ENCODE measurements around the gene FCHSD2.
"Not testable (repeated sequence)": the region's sequence is repeated elsewhere in the genome, so short reads cannot be mapped to it uniquely, and the experiment has no call there.

The FCHSD2 gene

GRCh38 chr11:72864702-72865655 is 277.1 kb downstream of the FCHSD2 start:
- no peak for TF ChIP-seq LEF1 (IDR thresholded peaks at IDR 0.05; ENCODE audit: borderline replicate concordance)
- no peak for TF ChIP-seq FOXA1 (IDR thresholded peaks at IDR 0.05)
- no peak for TF ChIP-seq L3MBTL2 (conservative IDR thresholded peaks at IDR 0.05)
- no peak for TF ChIP-seq PKNOX1 (IDR thresholded peaks at IDR 0.05)
- TF ChIP-seq BHLHE40 (IDR thresholded peaks at IDR 0.05; ENCODE audit: borderline replicate concordance) = no peak
- no peak for TF ChIP-seq HDGF (IDR thresholded peaks at IDR 0.05; ENCODE audit: borderline replicate concordance)
- no peak for TF ChIP-seq SP1 (IDR thresholded peaks at IDR 0.05)
- no peak for TF ChIP-seq ELF4 (IDR thresholded peaks at IDR 0.05)
- no peak for TF ChIP-seq TARDBP (IDR thresholded peaks at IDR 0.05)
- TF ChIP-seq SUZ12 (IDR thresholded peaks at IDR 0.05) = no peak
- TF ChIP-seq FOXK2 (IDR thresholded peaks at IDR 0.05) = no peak
- no peak for TF ChIP-seq ZNF384 (IDR thresholded peaks at IDR 0.05)
- no peak for TF ChIP-seq ARNT (IDR thresholded peaks at IDR 0.05)
- no peak for TF ChIP-seq FOXM1 (IDR thresholded peaks at IDR 0.05; ENCODE audit: borderline replicate concordance)
- no peak for TF ChIP-seq CTBP1 (IDR thresholded peaks at IDR 0.05; ENCODE audit: borderline replicate concordance)
- TF ChIP-seq NFRKB (IDR thresholded peaks at IDR 0.05) = no peak
- DNase-seq (ENCODE audit: extremely low spot score) = no peak
- POLR2A ChIA-PET = no interaction called here
- CTCF ChIA-PET = interaction anchor here (0.6 kb wide), 1 partner anchor 99 kb away, joined by 3 read pairs; no protein-coding TSS in a partner anchor

- CTCF ChIA-PET = interaction anchor here (0.6 kb wide), 1 partner anchor 98 kb away, joined by 3 read pairs; no protein-coding TSS in a partner anchor
- no peak for DNase-seq (ENCODE audit: extremely low spot score)
- POLR2A ChIA-PET = no interaction called here
- TF ChIP-seq FOXA1 (IDR thresholded peaks at IDR 0.05) (no peak), ARNT (IDR thresholded peaks at IDR 0.05) (no peak), L3MBTL2 (conservative IDR thresholded peaks at IDR 0.05) (no peak), NFRKB (IDR thresholded peaks at IDR 0.05) (no peak), PKNOX1 (IDR thresholded peaks at IDR 0.05) (no peak), TARDBP (IDR thresholded peaks at IDR 0.05) (no peak), SP1 (IDR thresholded peaks at IDR 0.05) (no peak), CTBP1 (IDR thresholded peaks at IDR 0.05; ENCODE audit: borderline replicate concordance) (no peak), BHLHE40 (IDR thresholded peaks at IDR 0.05; ENCODE audit: borderline replicate concordance) (no peak), HDGF (IDR thresholded peaks at IDR 0.05; ENCODE audit: borderline replicate concordance) (no peak), FOXM1 (IDR thresholded peaks at IDR 0.05; ENCODE audit: borderline replicate concordance) (no peak), ELF4 (IDR thresholded peaks at IDR 0.05) (no peak), LEF1 (IDR thresholded peaks at IDR 0.05; ENCODE audit: borderline replicate concordance) (no peak), SUZ12 (IDR thresholded peaks at IDR 0.05) (no peak), ZNF384 (IDR thresholded peaks at IDR 0.05) (no peak), FOXK2 (IDR thresholded peaks at IDR 0.05) (no peak)
These were observed 278.2 kb downstream of the FCHSD2 start for GRCh38 chr11:72863916-72864315.

- TF ChIP-seq ELF4 (IDR thresholded peaks at IDR 0.05) (no peak), FOXM1 (IDR thresholded peaks at IDR 0.05; ENCODE audit: borderline replicate concordance) (no peak), PKNOX1 (IDR thresholded peaks at IDR 0.05) (no peak)
- ChIA-PET POLR2A (no interaction called here), CTCF (no interaction called here)
- DNase-seq (ENCODE audit: extremely low spot score) = no peak
These were observed 279.0 kb downstream of the FCHSD2 start for GRCh38 chr11:72863091-72863490.

- ChIA-PET POLR2A (no interaction called here), CTCF (no interaction called here)
- TF ChIP-seq BHLHE40 (IDR thresholded peaks at IDR 0.05; ENCODE audit: borderline replicate concordance) = no peak
- TF ChIP-seq NFRKB (IDR thresholded peaks at IDR 0.05) = no peak
- no peak for TF ChIP-seq ZNF384 (IDR thresholded peaks at IDR 0.05)
- TF ChIP-seq FOXK2 (IDR thresholded peaks at IDR 0.05) = no peak
- TF ChIP-seq ELF4 (IDR thresholded peaks at IDR 0.05) = no peak
- TF ChIP-seq HDGF (IDR thresholded peaks at IDR 0.05; ENCODE audit: borderline replicate concordance) = no peak
- TF ChIP-seq FOXM1 (IDR thresholded peaks at IDR 0.05; ENCODE audit: borderline replicate concordance) = no peak
- TF ChIP-seq TARDBP (IDR thresholded peaks at IDR 0.05) = no peak
- no peak for TF ChIP-seq FOXA1 (IDR thresholded peaks at IDR 0.05)
- TF ChIP-seq L3MBTL2 (conservative IDR thresholded peaks at IDR 0.05) = no peak
- no peak for TF ChIP-seq SP1 (IDR thresholded peaks at IDR 0.05)
- no peak for TF ChIP-seq CTBP1 (IDR thresholded peaks at IDR 0.05; ENCODE audit: borderline replicate concordance)
- DNase-seq (ENCODE audit: extremely low spot score) = no peak
These were observed 281.5 kb downstream of the FCHSD2 start for GRCh38 chr11:72860592-72860991.

- TF ChIP-seq SUZ12 (IDR thresholded peaks at IDR 0.05) (no peak), CTBP1 (IDR thresholded peaks at IDR 0.05; ENCODE audit: borderline replicate concordance) (no peak), HDGF (IDR thresholded peaks at IDR 0.05; ENCODE audit: borderline replicate concordance) (no peak), ARNT (IDR thresholded peaks at IDR 0.05) (no peak)
- CTCF ChIA-PET = no interaction called here
- DNase-seq (ENCODE audit: extremely low spot score) = no peak
- POLR2A ChIA-PET = no interaction called here
These were observed 282.1 kb downstream of the FCHSD2 start for GRCh38 chr11:72860010-72860409.

GRCh38 chr11:72859126-72859525 is 283.0 kb downstream of the FCHSD2 start:
- CTCF ChIA-PET = no interaction called here
- no peak for DNase-seq (ENCODE audit: extremely low spot score)
- POLR2A ChIA-PET = no interaction called here
- TF ChIP-seq TARDBP (IDR thresholded peaks at IDR 0.05) (no peak), BHLHE40 (IDR thresholded peaks at IDR 0.05; ENCODE audit: borderline replicate concordance) (no peak), LEF1 (IDR thresholded peaks at IDR 0.05; ENCODE audit: borderline replicate concordance) (no peak), FOXK2 (IDR thresholded peaks at IDR 0.05) (no peak), ARNT (IDR thresholded peaks at IDR 0.05) (no peak), CTBP1 (IDR thresholded peaks at IDR 0.05; ENCODE audit: borderline replicate concordance) (no peak), FOXA1 (IDR thresholded peaks at IDR 0.05) (no peak), L3MBTL2 (conservative IDR thresholded peaks at IDR 0.05) (no peak), SP1 (IDR thresholded peaks at IDR 0.05) (no peak), NFRKB (IDR thresholded peaks at IDR 0.05) (no peak), SUZ12 (IDR thresholded peaks at IDR 0.05) (no peak), ZNF384 (IDR thresholded peaks at IDR 0.05) (no peak), HDGF (IDR thresholded peaks at IDR 0.05; ENCODE audit: borderline replicate concordance) (no peak), ELF4 (IDR thresholded peaks at IDR 0.05) (no peak)

- POLR2A ChIA-PET; DNase-seq (ENCODE audit: extremely low spot score); CTCF ChIA-PET: not testable (repeated sequence)
These were observed 283.9 kb downstream of the FCHSD2 start for GRCh38 chr11:72858267-72858666.
